ENCODE data around the gene DGKB. TPM values are rescaled to one million over a fixed set of nuclear protein-coding genes. Genes with fewer than 3 reads are reported as not detected.

DGKB gene
- total and polyA plus RNA-seq, 2 of the 8 experiments (the other 6 are each of a cell fraction or from before 2014, with no cell fraction given): 1.9 to 2.6 TPM

DNA sequence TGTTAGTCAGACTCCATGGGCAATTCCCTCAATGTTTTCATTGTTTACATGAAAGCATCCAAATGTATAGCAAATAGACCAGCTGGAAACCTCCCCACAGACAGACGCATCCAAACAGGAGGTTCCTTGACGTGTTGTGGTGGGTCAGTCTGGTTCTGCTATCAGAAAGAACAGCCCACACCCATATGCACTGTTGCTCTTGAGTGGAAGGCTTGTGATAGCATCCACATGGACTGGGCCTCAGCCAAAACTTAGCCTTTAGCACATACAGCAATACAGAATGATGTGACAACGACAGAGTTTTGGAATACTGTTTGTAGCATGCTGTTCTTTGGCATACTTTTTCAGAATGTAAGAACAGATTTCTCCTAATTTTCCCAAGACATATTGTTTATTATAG lies 613.9 kb downstream of the DGKB start:
- no peak overlapping the region for H2BK12ac ChIP-seq (ENCODE audit: low read depth, low read length)
- no peaks in the 10 kb centered on the region for H3K79me1 ChIP-seq (ENCODE audit: low read depth, low read length)
- no peaks in the 10 kb centered on the region for H3K36me3 ChIP-seq (ENCODE audit: control insufficient read depth in 2 of 4, insufficient read depth in 4 of 4, low read length in 3 of 4)
- no peak overlapping the region for H3K4me2 ChIP-seq (ENCODE audit: insufficient read depth in 1 of 2, low read depth in 2 of 2, low read length in 2 of 2)
- H3K9ac ChIP-seq (replicated peaks in 1 of 4; ENCODE audit: extremely low read depth in 1 of 4, low read depth in 3 of 4, low read length in 3 of 4): no peak overlapping the region
- H3K9me3 ChIP-seq (ENCODE audit: insufficient read depth in 2 of 2, low read depth in 1 of 2, low read length in 1 of 2): no peaks in the 10 kb centered on the region
- TF ChIP-seq TBP (IDR thresholded peaks at IDR 0.05; ENCODE audit: low read depth, low read length) (no peak), CTBP2 (IDR thresholded peaks at IDR 0.05; ENCODE audit: borderline replicate concordance, insufficient read depth, insufficient read length, low read length) (no peak), TEAD4 (IDR thresholded peaks at IDR 0.05; ENCODE audit: low read depth, low read length) (no peak)
- H4K20me1 ChIP-seq (replicated peaks in 1 of 2; ENCODE audit: control insufficient read depth in 1 of 2, insufficient read depth in 2 of 2, low read length in 2 of 2): no peaks in the 10 kb centered on the region
- H3K4ac ChIP-seq (replicated peaks; ENCODE audit: insufficient read length, low read depth, low read length): no peak overlapping the region
- no peak overlapping the region for H3K56ac ChIP-seq (replicated peaks; ENCODE audit: insufficient read length, low read depth, low read length)
- H3K27ac ChIP-seq (ENCODE audit: low read depth, low read length): no peak overlapping the region
- H3K27me3 ChIP-seq (replicated peaks in 1 of 4; ENCODE audit: control insufficient read depth in 3 of 4, extremely low read depth in 1 of 4, insufficient read depth in 3 of 4, low read length in 3 of 4): no peaks in the 10 kb centered on the region
- H2BK15ac ChIP-seq (ENCODE audit: low read length): no peak overlapping the region
- H3K14ac ChIP-seq (ENCODE audit: insufficient read length): no peak overlapping the region
- H2AFZ ChIP-seq (ENCODE audit: low read length): peak overlapping the region; percentile 98
- whole genome bisulfite sequencing, 2 experiments (ENCODE audit: extremely low coverage in 1 of 2, insufficient coverage in 1 of 2, insufficient read length in 1 of 2, insufficient replicate concordance in 2 of 2, low coverage in 1 of 2, low lambda C conversion rate in 2 of 2, missing lambda C conversion rate in 1 of 2): 73% methylated on average over 3 of the region's 3 CpGs; no CpG with 5 or more reads in 1 of the 2 experiments
- peaks cover 0 to 3% (median 0%) of the 10 kb centered on the region in 4 experiments; a peak in 3 of 7 replicates for H3K4me1 ChIP-seq (replicated peaks in 1 of 4; ENCODE audit: control insufficient read depth in 3 of 4, insufficient read depth in 4 of 4, low read length in 3 of 4)
- no peak overlapping the region for H2AK5ac ChIP-seq (ENCODE audit: low read depth, low read length)
- H3K4me3 ChIP-seq (ENCODE audit: extremely low read depth in 1 of 4, insufficient read depth in 2 of 4, low read depth in 3 of 4, low read length in 4 of 4): no peak overlapping the region
- no peak for FAIRE-seq
- H2BK5ac ChIP-seq (ENCODE audit: low read depth, low read length): no peak overlapping the region
- H4K5ac ChIP-seq (ENCODE audit: insufficient read length, low read depth, low read length): no peak overlapping the region
- no peaks in the 10 kb centered on the region for H3K79me2 ChIP-seq (ENCODE audit: control insufficient read depth in 1 of 2, insufficient read depth in 2 of 2, low read length in 2 of 2)
- DNase-seq (ENCODE audit: low read depth in 1 of 2, low spot score in 2 of 2): no peak
- no peaks in the 10 kb centered on the region for H3K23me2 ChIP-seq (ENCODE audit: low read depth, low read length)
- no peak overlapping the region for H2BK20ac ChIP-seq (ENCODE audit: low read length)
- no peak overlapping the region for H2BK120ac ChIP-seq (replicated peaks; ENCODE audit: low read depth, low read length)
- H4K8ac ChIP-seq (ENCODE audit: extremely low read depth, insufficient read depth, low read length): no peak overlapping the region
- H4K91ac ChIP-seq (replicated peaks; ENCODE audit: insufficient read length, low read length): no peak overlapping the region
- H3K23ac ChIP-seq (ENCODE audit: insufficient read length): no peak overlapping the region
- no peak overlapping the region for H3K18ac ChIP-seq (ENCODE audit: extremely low read depth, low read length)
- CTCF ChIA-PET (ENCODE audit: partially characterized antibody): no interaction called here
- POLR2A ChIA-PET (ENCODE audit: partially characterized antibody): interaction anchor here (1.1 kb wide), 1 partner anchor 10 kb away, joined by 4 read pairs; no protein-coding TSS in a partner anchor

Measured in H1 (cell line).